Coronary artery (tissue), 2 donors: ENCODE results near the gene CHST6.
"Not testable (repeated sequence)": the region's sequence is repeated elsewhere in the genome, so short reads cannot be mapped to it uniquely, and the experiment has no call there.

Source experiments
- DNase-seq: peaks from one replicate; pipeline ENCODE4 v3.0.0-alpha.2; 2017; ENCODE audit warnings: low spot score
- H3K27ac ChIP-seq, 2 donors: fragments of 200-600 bp; sonication (generic); one replicate each; pipeline ENCODE4 v1.5.1; 2016 to 2019
- H3K4me3 ChIP-seq: fragments of 200-600 bp; sonication (generic); 2 replicates; pipeline ENCODE4 v1.5.1; 2016; ENCODE audit warnings: mild to moderate bottlenecking, moderate library complexity
- TF ChIP-seq, protein P1 (sequence below): fragments of 200-600 bp; sonication (generic); IDR thresholded peaks from one replicate; pipeline ENCODE4 v1.5.1; 2019; ENCODE audit warnings: antibody characterized with exemption

Gene CHST6

GRCh38 chr16:75461575-75461974 is 33.7 kb downstream of the CHST6 start:
- Histone ChIP-seq H3K27ac (no peak overlapping the region), H3K4me3 (no peak overlapping the region)
- TF ChIP-seq, protein P1, sequence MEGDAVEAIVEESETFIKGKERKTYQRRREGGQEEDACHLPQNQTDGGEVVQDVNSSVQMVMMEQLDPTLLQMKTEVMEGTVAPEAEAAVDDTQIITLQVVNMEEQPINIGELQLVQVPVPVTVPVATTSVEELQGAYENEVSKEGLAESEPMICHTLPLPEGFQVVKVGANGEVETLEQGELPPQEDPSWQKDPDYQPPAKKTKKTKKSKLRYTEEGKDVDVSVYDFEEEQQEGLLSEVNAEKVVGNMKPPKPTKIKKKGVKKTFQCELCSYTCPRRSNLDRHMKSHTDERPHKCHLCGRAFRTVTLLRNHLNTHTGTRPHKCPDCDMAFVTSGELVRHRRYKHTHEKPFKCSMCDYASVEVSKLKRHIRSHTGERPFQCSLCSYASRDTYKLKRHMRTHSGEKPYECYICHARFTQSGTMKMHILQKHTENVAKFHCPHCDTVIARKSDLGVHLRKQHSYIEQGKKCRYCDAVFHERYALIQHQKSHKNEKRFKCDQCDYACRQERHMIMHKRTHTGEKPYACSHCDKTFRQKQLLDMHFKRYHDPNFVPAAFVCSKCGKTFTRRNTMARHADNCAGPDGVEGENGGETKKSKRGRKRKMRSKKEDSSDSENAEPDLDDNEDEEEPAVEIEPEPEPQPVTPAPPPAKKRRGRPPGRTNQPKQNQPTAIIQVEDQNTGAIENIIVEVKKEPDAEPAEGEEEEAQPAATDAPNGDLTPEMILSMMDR: no peak
- DNase-seq: no peak

DNA sequence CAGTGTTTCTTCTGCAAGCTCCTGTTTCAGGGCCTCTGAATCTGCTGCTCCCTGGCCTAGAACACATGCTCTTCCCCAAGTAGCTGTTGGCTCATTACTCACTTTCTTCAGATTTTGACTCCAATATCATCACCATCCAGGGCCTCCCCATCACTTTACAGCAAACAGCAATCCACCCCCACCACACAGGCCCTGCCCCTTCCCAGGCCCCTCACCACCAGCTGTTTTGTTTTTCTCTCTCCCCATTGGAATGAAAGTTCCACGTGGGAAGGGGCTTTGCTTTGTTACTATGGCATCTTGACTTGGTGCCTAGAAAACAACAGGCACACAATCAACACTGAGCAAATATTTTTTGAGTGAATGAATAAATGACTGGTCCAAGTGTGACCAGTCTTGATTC is 34.8 kb downstream of the CHST6 start:
- Histone ChIP-seq H3K27ac (no peak overlapping the region), H3K4me3 (no peak overlapping the region)
- TF ChIP-seq, protein P1: no peak
- no peak for DNase-seq

DNA sequence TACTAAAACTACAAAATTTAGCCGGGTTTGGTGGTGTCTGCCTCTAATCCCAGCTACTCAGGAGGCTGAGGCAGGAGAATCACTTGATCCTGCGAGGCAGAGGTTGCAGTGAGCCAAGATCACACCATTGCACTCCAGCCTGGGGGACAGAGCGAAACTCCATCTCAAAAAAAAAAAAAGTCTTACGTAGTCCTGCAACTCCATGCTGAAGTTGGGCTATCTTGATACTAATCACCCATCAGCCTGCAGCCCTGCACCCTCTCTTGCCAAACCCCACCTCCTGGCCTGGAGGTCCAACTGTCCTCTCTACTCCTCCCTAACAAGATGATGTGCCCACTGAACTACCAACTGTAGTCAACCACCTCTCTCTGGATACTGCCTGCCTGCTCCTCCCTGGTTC is 35.5 kb downstream of the CHST6 start:
- H3K4me3 ChIP-seq: no peak overlapping the region
- no peak for DNase-seq
- no peak overlapping the region for H3K27ac ChIP-seq
- TF ChIP-seq, protein P1: no peak

DNA sequence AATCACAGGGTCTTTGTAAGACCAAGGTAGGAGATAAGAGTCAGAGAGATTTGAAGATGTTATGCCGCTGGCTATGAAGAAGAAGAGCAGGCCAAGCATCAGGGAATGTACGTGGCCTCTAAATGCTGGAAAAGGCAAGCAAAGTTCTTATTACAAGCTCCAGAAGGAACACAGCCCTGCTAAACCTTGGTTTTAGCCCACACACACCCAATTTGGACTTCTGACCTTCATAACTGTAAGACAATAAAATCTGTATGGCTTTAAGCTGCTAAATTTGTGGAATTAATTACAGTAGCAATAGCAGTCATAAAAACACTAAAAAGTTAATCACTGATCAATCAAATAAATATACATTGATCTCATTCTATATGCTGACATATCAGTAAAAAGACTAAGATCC is 36.8 kb downstream of the CHST6 start:
- Histone ChIP-seq H3K27ac (no peak overlapping the region), H3K4me3 (no peak overlapping the region)
- no peak for DNase-seq
- TF ChIP-seq, protein P1: no peak

DNA sequence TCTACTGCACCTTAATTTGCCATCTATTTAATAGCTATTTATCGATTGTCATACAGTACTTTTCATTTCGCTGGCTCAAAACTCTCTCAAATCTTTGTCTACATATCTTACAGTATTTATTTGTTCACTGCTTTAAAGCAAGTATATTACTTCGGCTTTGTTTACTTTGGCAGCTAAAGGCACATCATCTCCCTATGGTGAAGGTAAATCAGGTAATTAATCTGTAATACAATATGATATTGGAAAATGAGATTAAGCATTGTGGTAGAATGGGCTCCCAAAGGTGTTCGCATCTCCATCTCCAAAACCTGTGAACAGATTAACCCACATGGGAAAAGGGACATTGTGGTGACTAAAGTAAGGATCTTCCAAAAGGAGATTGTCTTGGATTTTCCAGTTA is 37.2 kb downstream of the CHST6 start:
- Histone ChIP-seq H3K4me3 (no peak overlapping the region), H3K27ac (no peak overlapping the region)
- TF ChIP-seq, protein P1: no peak
- no peak for DNase-seq

DNA sequence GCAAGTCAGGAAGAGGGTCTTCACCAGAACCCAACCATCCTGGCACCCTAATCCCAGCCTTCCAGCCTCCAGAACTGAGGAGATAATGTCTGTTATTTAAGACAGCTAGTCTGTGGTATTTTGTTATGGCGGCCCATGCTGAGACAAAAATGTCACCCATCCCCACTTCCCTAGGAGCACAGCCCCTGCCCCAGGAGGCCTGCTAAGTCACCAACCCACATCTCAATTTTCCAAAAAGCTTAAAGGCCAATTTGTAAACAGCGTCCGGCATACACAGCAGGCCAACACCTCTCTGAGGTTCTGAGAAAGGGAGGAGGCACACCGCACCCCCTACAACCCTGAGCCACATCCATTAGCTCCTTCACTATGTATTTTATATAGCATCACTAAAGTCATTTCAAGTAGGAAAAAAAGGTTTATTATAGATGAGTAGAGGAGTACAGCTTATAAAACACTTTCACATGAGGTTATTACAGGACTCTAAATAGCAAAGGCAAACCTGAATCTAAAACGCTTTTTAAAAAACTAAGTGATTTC is 37.7 kb downstream of the CHST6 start:
- no peak for DNase-seq
- TF ChIP-seq, protein P1: no peak
- H3K27ac ChIP-seq: no peak overlapping the region

GRCh38 chr16:75456971-75457370 is 38.3 kb downstream of the CHST6 start:
- no peak for DNase-seq
- H3K27ac ChIP-seq: no peak overlapping the region
- TF ChIP-seq, protein P1: no peak
- H3K4me3 ChIP-seq: no peak overlapping the region

More for the DNA sequence above, 37.7 kb downstream of the CHST6 start:
- H3K4me3 ChIP-seq: no peak overlapping the region

GRCh38 chr16:75456486-75456885 is 38.8 kb downstream of the CHST6 start:
- not testable (repeated sequence) for H3K4me3 ChIP-seq, DNase-seq, H3K27ac ChIP-seq
